Ishikawa (cell line): ENCODE data around the gene HIVEP1.

ENCODE experiments used
- CEBPB ChIP-seq: IDR thresholded peaks from 2 replicates; pipeline ENCODE4 v1.6.1; 2012
- CREB1 ChIP-seq: IDR thresholded peaks from 2 replicates; pipeline ENCODE4 v1.6.1; 2012; ENCODE audit warnings: low read depth
- EGR1 ChIP-seq: IDR thresholded peaks from 2 replicates; pipeline ENCODE4 v1.6.1; 2012
- EP300 ChIP-seq: IDR thresholded peaks from 2 replicates; pipeline ENCODE4 v1.6.1; 2012; ENCODE audit warnings: borderline replicate concordance
- FOXM1 ChIP-seq: IDR thresholded peaks from 2 replicates; pipeline ENCODE4 v1.6.1; 2012; ENCODE audit warnings: low read depth, borderline replicate concordance
- NFIC ChIP-seq: IDR thresholded peaks from 2 replicates; pipeline ENCODE4 v1.6.1; 2012
- RAD21 ChIP-seq: IDR thresholded peaks from 2 replicates; pipeline ENCODE4 v1.6.1; 2012; ENCODE audit warnings: low read depth
- TAF1 ChIP-seq: IDR thresholded peaks from 2 replicates; pipeline ENCODE4 v1.6.1; 2012; ENCODE audit warnings: low read depth, mild to moderate bottlenecking
- TCF12 ChIP-seq: IDR thresholded peaks from 2 replicates; pipeline ENCODE4 v1.6.1; 2012; ENCODE audit warnings: low read depth
- TEAD4 ChIP-seq: IDR thresholded peaks from 2 replicates; pipeline ENCODE4 v1.6.1; 2012
- YY1 ChIP-seq: IDR thresholded peaks from 2 replicates; pipeline ENCODE4 v1.6.1; 2012; ENCODE audit warnings: low read depth
- ZBTB7A ChIP-seq: IDR thresholded peaks from 2 replicates; pipeline ENCODE4 v1.6.1; 2012; ENCODE audit warnings: low read depth
- TF ChIP-seq, protein P1 (sequence below): IDR thresholded peaks from 2 replicates; pipeline ENCODE4 v1.6.1; 2012
- TF ChIP-seq, protein P2 (sequence below): IDR thresholded peaks from 2 replicates; pipeline ENCODE4 v1.6.1; 2012; ENCODE audit warnings: low read depth, mild to moderate bottlenecking
- TF ChIP-seq, protein P3 (sequence below): IDR thresholded peaks from 2 replicates; pipeline ENCODE4 v1.6.1; 2012

HIVEP1 gene

DNA sequence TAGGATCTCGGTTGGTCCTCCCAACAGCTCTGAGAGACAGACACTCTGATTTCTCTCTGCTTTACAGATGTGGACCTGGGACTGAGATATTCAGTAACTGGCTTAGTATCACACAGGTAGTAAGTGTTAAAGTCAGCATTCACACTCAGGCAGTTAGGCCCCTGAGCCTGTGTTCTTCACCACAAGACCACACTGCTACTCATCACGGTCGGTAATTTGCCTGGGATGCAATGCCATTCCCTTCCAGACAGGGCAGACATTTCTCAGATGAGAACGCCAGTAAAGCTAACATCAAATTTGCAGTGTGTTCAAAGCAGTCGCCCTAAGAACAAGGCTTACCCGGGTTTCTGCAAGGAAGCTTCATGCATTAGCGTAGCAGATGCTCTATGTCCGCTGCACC, 39.8 kb upstream of the HIVEP1 start:
- TF ChIP-seq NFIC (no peak), CEBPB (no peak), EGR1 (no peak), TAF1 (no peak), TCF12 (no peak), FOXM1 (no peak), YY1 (no peak), ZBTB7A (no peak)
- TF ChIP-seq, protein P1, sequence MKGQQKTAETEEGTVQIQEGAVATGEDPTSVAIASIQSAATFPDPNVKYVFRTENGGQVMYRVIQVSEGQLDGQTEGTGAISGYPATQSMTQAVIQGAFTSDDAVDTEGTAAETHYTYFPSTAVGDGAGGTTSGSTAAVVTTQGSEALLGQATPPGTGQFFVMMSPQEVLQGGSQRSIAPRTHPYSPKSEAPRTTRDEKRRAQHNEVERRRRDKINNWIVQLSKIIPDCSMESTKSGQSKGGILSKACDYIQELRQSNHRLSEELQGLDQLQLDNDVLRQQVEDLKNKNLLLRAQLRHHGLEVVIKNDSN, result no peak

DNA sequence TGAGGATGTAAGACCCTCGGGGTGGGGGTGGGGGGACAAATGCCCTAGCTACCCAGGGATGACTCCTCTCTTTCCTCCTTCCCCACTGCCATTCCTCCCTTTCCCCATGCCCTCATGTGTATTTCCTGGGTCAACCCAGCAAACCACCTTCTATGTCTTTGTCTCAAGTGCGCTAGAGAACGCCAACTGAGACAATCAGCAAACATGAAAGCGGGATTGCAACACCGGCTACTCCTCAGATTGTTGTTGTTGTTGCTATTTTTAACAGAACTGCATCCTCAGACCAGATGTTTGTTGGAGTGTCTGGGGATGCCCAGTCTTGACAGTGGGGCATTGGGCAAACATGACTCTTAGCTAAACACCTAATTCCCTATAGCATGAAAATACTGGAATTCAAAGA, 39.3 kb upstream of the HIVEP1 start:
- TF ChIP-seq NFIC (no peak), TEAD4 (no peak)

DNA sequence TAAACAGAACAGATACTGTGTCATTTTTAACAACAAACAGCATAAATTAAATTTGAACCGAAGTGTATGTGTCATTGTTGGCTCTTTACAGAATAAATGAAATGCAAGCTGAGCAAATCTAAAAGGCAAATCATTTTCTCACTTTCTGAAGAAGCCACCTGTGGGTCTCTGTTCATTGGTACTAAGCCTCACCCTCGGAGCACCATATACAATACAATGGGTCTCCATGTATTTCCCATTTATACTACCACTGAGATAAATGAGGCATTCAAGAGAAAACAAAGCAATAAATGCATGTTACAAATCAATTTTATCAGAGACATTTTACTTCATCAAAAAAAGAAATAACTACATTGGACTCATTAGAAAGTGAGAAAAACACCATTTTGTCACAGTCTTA, 38.9 kb upstream of the HIVEP1 start:
- TF ChIP-seq, protein P1, result no peak
- TF ChIP-seq EP300 (no peak), FOXM1 (no peak), RAD21 (no peak), NFIC (no peak), TAF1 (no peak), YY1 (no peak), EGR1 (no peak), CREB1 (no peak), TCF12 (no peak)

DNA sequence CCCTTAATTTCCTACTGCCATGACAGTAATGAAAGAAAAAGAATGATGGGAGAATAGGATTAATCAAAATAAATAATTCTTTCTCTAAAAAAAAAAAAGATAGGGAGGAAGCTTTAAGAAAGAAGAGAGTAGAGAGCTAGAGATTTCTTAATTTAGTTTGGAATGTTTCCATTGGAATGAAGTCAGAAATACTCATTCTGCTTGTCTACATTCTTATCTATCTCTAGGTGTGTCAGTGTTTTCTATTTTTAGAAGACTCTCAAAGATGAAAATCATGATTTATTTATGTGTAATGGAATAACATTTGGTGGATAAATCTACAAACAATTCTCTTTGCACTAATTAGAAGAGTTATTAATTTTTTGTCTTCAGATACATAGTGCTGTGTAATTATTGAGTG, 38.0 kb upstream of the HIVEP1 start:
- TF ChIP-seq, protein P2, sequence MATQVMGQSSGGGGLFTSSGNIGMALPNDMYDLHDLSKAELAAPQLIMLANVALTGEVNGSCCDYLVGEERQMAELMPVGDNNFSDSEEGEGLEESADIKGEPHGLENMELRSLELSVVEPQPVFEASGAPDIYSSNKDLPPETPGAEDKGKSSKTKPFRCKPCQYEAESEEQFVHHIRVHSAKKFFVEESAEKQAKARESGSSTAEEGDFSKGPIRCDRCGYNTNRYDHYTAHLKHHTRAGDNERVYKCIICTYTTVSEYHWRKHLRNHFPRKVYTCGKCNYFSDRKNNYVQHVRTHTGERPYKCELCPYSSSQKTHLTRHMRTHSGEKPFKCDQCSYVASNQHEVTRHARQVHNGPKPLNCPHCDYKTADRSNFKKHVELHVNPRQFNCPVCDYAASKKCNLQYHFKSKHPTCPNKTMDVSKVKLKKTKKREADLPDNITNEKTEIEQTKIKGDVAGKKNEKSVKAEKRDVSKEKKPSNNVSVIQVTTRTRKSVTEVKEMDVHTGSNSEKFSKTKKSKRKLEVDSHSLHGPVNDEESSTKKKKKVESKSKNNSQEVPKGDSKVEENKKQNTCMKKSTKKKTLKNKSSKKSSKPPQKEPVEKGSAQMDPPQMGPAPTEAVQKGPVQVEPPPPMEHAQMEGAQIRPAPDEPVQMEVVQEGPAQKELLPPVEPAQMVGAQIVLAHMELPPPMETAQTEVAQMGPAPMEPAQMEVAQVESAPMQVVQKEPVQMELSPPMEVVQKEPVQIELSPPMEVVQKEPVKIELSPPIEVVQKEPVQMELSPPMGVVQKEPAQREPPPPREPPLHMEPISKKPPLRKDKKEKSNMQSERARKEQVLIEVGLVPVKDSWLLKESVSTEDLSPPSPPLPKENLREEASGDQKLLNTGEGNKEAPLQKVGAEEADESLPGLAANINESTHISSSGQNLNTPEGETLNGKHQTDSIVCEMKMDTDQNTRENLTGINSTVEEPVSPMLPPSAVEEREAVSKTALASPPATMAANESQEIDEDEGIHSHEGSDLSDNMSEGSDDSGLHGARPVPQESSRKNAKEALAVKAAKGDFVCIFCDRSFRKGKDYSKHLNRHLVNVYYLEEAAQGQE, result no peak
- TF ChIP-seq CREB1 (no peak), TEAD4 (no peak), NFIC (no peak), RAD21 (no peak), EGR1 (no peak), TAF1 (no peak), YY1 (no peak), FOXM1 (no peak), TCF12 (no peak), ZBTB7A (no peak)
- TF ChIP-seq, protein P3, sequence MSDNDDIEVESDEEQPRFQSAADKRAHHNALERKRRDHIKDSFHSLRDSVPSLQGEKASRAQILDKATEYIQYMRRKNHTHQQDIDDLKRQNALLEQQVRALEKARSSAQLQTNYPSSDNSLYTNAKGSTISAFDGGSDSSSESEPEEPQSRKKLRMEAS, result no peak

DNA sequence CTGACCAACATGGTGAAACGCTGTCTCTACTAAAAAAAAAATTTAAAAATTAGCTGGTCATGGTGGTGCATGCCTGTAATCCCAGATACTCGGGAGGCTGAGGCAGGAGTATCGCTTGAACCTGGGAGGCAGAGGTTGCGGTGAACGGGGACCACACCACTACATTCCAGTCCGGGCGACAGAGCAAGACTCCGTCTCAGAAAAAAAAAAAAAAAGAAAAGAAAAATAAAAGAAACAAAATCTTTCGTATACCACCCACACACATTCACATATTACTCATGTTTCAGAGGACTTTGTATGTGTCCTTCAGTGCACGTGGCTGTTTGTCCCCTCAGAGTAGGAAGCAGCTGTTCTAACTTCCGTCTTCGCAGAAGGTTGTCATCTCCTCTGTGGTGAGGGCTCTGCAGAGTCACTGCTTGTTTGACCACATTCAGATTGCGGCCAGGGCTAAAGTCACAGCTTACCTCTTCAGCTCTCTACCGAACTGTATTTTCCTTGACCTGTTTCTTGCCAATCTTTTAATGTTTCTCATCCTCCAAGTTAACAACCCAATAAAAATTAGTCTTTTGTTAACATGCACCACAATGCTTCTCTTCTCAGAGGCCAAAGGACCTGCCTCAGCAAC, 36.6 kb upstream of the HIVEP1 start:
- TF ChIP-seq RAD21 (no peak), YY1 (no peak), ZBTB7A (no peak), TEAD4 (no peak), EP300 (no peak), FOXM1 (no peak), CREB1 (no peak)
- TF ChIP-seq, protein P3, result no peak
- TF ChIP-seq, protein P2, result no peak

DNA sequence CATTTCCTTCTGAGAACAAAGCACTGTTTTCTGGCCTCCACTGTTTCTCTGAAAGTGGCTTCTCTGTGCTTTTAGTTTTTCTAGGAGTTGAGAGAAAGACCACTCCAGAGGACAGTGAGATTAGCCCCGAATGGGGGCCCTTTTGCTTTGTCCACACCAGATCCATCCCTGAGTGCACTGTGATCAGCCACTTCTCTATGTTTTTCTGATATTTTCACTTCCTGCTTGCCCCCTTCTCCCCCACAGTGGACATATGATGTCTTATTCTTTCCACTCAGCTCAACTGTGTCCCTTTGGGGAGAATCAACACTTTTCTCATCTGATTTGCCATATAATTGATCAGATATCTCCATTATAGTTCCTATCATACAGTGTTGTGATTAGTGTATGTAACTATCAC, 35.6 kb upstream of the HIVEP1 start:
- no peak for TF ChIP-seq CREB1
- no peak for TF ChIP-seq CEBPB
- TF ChIP-seq, protein P1, result no peak
- TF ChIP-seq YY1, result no peak
